NCI-H1436 treated with DMSO at 0.1 percent for 48 hours (cell line): ENCODE measurements around the gene ADGRG4.
"Not testable (repeated sequence)": the region's sequence is repeated elsewhere in the genome, so short reads cannot be mapped to it uniquely, and the experiment has no call there.

Source experiments
- DNase-seq: peaks from one replicate; lab custom pipeline; 2025; lab: John Stamatoyannopoulos, UW

Gene ADGRG4, protein sequence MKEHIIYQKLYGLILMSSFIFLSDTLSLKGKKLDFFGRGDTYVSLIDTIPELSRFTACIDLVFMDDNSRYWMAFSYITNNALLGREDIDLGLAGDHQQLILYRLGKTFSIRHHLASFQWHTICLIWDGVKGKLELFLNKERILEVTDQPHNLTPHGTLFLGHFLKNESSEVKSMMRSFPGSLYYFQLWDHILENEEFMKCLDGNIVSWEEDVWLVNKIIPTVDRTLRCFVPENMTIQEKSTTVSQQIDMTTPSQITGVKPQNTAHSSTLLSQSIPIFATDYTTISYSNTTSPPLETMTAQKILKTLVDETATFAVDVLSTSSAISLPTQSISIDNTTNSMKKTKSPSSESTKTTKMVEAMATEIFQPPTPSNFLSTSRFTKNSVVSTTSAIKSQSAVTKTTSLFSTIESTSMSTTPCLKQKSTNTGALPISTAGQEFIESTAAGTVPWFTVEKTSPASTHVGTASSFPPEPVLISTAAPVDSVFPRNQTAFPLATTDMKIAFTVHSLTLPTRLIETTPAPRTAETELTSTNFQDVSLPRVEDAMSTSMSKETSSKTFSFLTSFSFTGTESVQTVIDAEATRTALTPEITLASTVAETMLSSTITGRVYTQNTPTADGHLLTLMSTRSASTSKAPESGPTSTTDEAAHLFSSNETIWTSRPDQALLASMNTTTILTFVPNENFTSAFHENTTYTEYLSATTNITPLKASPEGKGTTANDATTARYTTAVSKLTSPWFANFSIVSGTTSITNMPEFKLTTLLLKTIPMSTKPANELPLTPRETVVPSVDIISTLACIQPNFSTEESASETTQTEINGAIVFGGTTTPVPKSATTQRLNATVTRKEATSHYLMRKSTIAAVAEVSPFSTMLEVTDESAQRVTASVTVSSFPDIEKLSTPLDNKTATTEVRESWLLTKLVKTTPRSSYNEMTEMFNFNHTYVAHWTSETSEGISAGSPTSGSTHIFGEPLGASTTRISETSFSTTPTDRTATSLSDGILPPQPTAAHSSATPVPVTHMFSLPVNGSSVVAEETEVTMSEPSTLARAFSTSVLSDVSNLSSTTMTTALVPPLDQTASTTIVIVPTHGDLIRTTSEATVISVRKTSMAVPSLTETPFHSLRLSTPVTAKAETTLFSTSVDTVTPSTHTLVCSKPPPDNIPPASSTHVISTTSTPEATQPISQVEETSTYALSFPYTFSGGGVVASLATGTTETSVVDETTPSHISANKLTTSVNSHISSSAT (N-terminal part only)

DNA sequence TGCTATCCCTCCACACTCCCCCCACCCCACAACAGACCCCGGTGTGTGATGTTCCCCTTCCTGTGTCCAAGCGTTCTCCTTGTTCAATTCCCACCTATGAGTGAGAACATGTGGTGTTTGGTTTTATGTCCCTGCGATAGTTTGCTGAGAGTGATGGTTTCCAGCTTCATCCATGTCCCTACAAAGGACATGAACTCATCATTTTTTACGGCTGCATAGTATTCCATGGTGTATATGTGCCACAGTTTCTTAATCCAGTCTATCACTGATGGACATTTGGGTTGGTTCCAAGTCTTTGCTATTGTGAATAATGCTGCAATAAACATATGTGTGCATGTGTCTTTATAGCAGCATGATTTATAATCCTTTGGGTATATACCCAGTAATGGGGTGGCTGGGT lies at the start of gene ADGRG4:
Gene ADGRG4 (plus strand): TSS at position 243 of the 400 bp plus-strand sequence. CDS start 7,815 bp downstream, outside the sequence.
- DNase-seq, result not testable (repeated sequence)

- DNase-seq, result no peak
These were observed 49.4 kb upstream of the ADGRG4 start, which contains the start of gene MAP7D3 for GRCh38 chrX:136251041-136251991. TSS of gene MAP7D3 (minus strand) at chrX:136251400. CDS start at chrX:136251358, 42 bp downstream.

GRCh38 chrX:136255541-136255940 lies 45.2 kb upstream of the ADGRG4 start:
- no peak for DNase-seq

DNA sequence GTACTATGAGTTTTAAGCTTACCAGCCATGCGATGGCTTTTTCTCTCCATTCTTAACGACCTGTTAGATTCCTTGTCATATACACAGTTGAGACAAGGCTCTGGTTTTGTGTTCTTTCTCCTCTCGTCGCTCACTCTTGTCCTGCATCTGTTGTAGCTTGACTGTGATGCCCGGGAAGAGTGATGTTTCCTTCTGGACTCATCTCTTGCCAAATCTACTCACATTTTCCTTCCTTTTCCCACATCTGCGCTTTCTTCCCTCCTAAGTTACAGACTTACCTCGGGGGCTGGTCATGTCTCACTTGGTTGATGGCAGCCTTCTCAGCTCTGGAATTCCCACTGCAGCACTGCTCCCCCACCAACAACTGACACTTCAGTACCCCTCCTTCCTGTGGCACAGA lies 44.7 kb upstream of the ADGRG4 start:
- DNase-seq, result no peak

DNA sequence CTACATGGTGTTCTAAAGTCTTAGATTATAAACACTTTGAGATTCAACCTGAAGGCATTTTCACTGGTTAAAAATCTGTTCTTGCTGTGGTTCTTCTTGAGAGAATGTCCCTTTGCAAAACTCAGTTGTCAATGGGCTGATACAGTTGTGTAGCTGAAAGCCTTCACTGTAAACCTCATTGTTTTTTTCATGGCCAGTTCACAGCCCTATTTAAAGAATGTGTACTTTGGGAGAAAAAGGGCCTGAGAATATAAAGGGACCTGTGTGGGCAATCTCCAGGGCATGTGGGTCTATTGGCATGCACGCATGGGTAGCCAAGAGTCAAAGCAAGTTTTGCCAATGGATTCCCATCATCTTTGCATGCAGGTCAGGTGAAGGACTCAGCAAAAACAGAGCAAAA lies 41.8 kb upstream of the ADGRG4 start:
- no peak for DNase-seq

GRCh38 chrX:136259543-136259942 lies 41.2 kb upstream of the ADGRG4 start:
- DNase-seq, result no peak

- DNase-seq, result no peak
These were observed 40.0 kb upstream of the ADGRG4 start for GRCh38 chrX:136260776-136261175.

DNA sequence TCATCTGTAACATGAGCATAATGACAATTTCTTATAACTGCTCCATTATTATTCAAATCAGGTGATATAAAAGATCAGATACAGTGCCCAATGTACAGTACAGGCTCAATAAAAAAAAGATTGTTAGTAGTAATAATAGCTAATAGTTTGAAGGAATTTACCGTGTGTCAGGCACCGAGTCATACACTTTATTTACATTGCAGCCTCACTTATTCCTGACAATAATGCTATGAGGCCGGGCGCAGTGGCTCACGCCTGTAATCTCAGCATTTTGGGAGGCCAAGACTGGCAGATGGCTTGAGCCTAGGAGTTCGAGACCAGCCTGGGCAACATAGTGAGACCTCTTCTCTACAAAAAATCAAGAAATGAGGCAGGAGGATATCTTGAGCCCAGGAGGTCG lies 39.4 kb upstream of the ADGRG4 start:
- DNase-seq, result no peak

- DNase-seq, result no peak
These were observed 38.5 kb upstream of the ADGRG4 start for GRCh38 chrX:136262243-136262642.

DNA sequence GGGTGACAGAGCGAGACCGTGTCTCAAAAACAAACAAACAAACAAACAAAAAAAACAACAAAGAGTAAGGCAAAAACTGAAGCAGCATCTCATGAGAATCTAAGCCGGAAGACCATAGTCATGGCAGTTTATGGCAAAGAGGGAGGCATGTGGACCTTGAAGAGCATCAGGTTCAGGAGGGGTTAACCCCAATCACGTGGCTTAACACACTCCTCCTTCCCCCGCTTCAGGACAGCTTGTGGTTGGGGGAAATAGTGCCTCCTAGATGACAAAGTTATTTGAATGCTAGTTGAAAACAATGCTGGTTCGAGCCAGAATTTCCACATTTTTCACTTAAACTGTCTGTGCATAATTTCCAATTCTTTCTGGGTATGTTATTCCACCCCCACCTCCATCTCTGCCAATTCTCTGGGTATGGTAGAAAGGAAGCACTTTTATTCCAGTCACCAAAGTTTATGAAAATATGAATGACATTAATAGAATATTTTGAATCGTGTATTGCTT lies 37.9 kb upstream of the ADGRG4 start:
- no peak for DNase-seq

- DNase-seq, result no peak
These were observed 33.9 kb upstream of the ADGRG4 start for GRCh38 chrX:136266828-136267227.

DNA sequence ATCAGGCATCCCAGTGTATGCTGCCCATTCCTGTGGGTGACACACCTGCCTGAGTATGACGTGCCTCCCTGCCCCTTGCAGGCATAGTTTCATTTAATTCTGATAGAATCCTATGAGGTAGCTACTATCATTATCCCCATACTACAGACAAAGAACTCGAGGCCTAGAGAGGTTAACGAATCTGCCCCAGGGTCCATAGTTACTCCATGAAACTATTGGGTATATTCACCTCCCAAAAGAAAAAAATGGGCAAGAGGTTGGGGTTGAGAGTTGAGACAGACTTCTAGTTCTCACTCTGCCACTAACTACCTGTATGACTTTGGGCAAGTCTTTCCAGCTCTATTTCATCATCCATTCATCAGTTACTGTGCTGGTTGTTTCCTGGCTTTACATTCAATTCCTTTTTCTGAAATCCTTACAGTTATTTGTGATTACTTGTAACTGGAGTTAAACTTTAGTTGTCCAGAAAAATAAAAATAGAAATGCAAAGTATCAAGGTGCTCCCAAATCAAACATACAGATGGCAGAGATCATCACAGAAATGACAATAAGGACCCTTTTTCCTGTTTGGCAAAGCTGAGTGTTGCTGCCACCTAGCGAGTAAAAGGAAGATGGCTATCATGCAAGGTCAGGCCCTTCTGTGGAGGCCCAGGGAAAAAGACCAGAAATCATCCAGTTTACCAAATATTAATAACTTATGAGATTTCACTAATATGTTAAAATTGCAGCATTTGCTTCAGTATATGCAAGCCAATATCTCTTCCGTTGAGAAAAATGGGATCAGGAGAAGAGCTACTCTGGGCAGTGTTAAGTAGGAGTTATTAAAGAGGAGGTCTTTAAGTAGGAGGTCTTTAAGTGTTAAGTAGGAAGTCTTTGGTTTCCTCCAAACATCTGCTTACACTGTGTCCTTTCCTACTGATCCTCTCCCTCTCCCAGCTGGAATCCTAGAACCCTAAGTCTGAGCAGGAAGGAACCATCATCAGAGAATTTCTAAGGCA lies 32.4 kb upstream of the ADGRG4 start:
- no peak for DNase-seq

GRCh38 chrX:136269921-136270320 lies 30.8 kb upstream of the ADGRG4 start:
- DNase-seq, result no peak

DNA sequence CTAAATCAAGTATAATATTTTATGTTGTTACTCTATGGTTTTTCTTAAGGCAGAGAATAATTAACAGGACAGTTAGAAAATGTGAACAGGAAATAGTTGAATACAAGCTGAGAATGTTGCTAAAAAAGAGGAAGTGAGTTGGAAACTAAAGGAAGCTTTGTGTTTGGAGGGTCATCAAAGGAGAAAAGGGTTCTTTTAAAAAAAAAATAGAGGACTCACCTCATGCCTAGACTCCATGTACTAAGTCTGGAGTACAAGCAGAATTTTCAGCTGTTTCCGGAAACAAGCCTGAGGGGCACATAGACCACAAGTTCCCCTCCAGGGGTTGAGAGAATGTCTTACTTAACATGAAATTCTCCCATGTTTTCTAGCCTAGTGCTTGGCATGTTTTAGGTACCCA lies 29.5 kb upstream of the ADGRG4 start:
- no peak for DNase-seq

GRCh38 chrX:136272325-136272724 lies 28.4 kb upstream of the ADGRG4 start:
- DNase-seq, result no peak

- no peak for DNase-seq
These were observed 26.8 kb upstream of the ADGRG4 start for GRCh38 chrX:136273986-136274385.

- no peak for DNase-seq
These were observed 25.2 kb upstream of the ADGRG4 start for GRCh38 chrX:136275553-136275952.

- not testable (repeated sequence) for DNase-seq
These were observed 14.4 kb upstream of the ADGRG4 start for GRCh38 chrX:136286375-136286774.

DNA sequence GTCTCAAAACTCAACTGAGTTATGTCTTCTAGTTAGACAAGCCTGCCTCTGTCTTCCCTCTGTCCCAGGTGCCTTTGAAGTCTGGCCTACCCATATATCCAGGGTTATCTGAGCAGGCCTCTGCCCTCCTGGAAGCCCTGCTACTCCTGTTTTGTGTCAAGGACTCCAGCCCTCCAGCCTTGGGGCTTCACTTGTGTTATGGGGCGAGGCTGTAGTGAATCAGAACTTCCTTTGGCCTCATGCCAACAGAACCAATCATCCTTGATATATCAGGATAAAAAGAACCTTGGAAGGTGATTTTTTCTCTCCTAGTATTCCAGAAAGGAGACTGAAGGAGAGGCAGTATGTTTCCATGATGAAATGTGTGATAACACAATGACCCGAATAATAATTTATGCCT lies 8.9 kb upstream of the ADGRG4 start:
- no peak for DNase-seq

- DNase-seq, result no peak
These were observed 8.1 kb upstream of the ADGRG4 start for GRCh38 chrX:136292656-136293055.
